Muscle of leg (tissue), 16 donors: Measurements from ENCODE around the gene TDRD6. TPM values are rescaled to one million over a fixed set of nuclear protein-coding genes. Genes with fewer than 3 reads are reported as not detected.
"Not testable (repeated sequence)": the region's sequence is repeated elsewhere in the genome, so short reads cannot be mapped to it uniquely, and the experiment has no call there.

Experiments used
- DNase-seq: peaks from one replicate; pipeline ENCODE4 v3.0.0; 2013
- H3K27ac ChIP-seq: one replicate; pipeline ENCODE4 v1.5.1; 2013; ENCODE audit warnings: mild to moderate bottlenecking, low read length, control low read depth
- H3K27me3 ChIP-seq: one replicate; pipeline ENCODE4 v1.6.1; 2013; ENCODE audit warnings: low read length; ENCODE audit not compliant: control insufficient read depth, insufficient read depth
- H3K36me3 ChIP-seq: one replicate; pipeline ENCODE4 v1.6.1; 2013; ENCODE audit warnings: low read length; ENCODE audit not compliant: control insufficient read depth, insufficient read depth
- H3K4me1 ChIP-seq: one replicate; pipeline ENCODE4 v1.6.1; 2013; ENCODE audit warnings: low read length; ENCODE audit not compliant: control insufficient read depth, insufficient read depth
- H3K4me3 ChIP-seq: one replicate; pipeline ENCODE4 v1.5.1; 2013; ENCODE audit warnings: low read length, control low read depth
- H3K9me3 ChIP-seq: replicated peaks from 2 replicates; pipeline ENCODE4 v1.6.1; 2013; ENCODE audit warnings: low read depth, low read length; ENCODE audit not compliant: control insufficient read depth
- WGBS: methylation state at CpG from one replicate; pipeline ENCODE4 v1.1.5; 2013; ENCODE audit warnings: missing lambda C conversion rate; ENCODE audit not compliant: insufficient coverage; 5-methylcytosine and 5-hydroxymethylcytosine counted together
- long read RNA-seq, 11 donors: transcript quantifications; one replicate each; lab custom pipeline, GENCODE V29; 2026
- polyA plus RNA-seq, 8 donors: library from polyadenylated mRNA; unstranded; fragments of 120-200 nt; gene quantifications; one replicate each; pipeline versions ENCODE4 v1.2.1 to v1.2.3, GENCODE V29; 2013; ENCODE audit warnings: inconsistent platforms in 1 of 8, low replicate concordance in 1 of 8; ENCODE audit not compliant: insufficient read length in 8 of 8, insufficient read depth in 1 of 8
- total RNA-seq: library from RNA; stranded (reverse); fragments of 120-200 nt; gene quantifications from one replicate; pipeline ENCODE4 v1.2.4, GENCODE V29; 2013

The TDRD6 gene
- total RNA-seq (0.22 TPM), polyA plus RNA-seq (1 to 10 TPM in 3 of 8 donors, under 1 TPM in 5; 0.21 to 1.2 (median 0.65) TPM)
- long read RNA-seq, donor 1 = 0 reads
- long read RNA-seq, donor 2 = 0 reads
- long read RNA-seq, donor 3 = 0 reads
- long read RNA-seq, donor 4 = 0 reads
- long read RNA-seq, donor 5 = 0 reads
- long read RNA-seq, donor 6 = 0 reads
- long read RNA-seq, donor 7 = 0 reads
- long read RNA-seq, donor 8 = 0 reads
- long read RNA-seq, donor 9 = 0 reads
- long read RNA-seq, donor 10 = 0 reads
- long read RNA-seq, donor 11 = 0 reads

DNA sequence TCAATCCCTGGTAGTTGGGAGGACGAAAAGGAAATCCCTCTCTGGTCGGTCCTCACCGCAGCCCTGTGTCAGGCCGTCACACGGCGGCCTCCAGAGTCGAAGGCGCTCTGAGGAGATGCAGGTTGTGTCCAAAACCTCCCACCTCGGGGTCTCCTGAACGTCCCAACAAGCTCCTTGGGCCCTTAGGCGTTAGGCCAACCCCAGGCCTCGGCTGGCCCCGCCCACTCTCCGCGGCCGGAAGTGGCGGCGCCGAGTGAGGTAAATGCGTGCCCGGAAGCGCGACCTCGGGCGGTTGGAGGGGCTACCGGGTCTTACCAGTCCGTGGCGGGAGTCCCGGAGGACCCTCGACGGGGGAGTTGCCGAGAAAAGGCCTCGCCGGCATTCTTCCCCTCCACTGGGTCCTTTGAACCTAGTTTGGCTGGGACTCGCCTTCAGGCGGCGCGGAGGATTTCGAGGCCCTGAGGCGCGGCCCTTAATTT lies at the start of gene TDRD6:
Gene TDRD6, plus strand, starts transcription at position 267 of the 479 bp plus-strand sequence. CDS start 244 bp downstream, outside the sequence.
- DNase-seq = no peak
- Histone ChIP-seq H3K36me3 (no peaks in the 10 kb centered on the region), H3K27me3 (no peaks in the 10 kb centered on the region), H3K9me3 (peaks cover 4% of the 10 kb centered on the region), H3K4me3 (no peak within 1 kb of the TSS), H3K4me1 (peaks cover 3% of the 10 kb centered on the region), H3K27ac (no peak within 1 kb of the TSS)
- 90% methylated on average over 34 of the region's 41 CpGs for WGBS

DNA sequence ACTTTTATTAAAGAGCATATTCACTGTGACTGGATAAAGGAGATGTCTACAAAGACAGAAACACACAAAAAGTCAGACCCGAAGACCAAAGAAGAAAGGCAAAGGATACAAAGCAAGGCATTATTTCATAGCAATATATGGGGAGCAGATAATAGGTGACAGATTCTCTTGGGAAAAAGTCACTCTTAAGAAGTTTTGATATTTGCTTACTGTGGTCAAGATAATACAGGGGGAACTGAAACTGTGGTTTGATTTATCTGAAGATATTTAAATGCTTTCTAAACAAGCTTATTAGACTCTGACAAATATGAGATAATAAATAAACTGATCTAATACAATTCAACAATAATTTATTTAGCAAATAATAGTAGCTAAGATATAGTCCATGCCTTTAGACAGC lies 49.8 kb upstream of the TDRD6 start:
- H3K27ac ChIP-seq = no peak overlapping the region
- no peak overlapping the region for H3K4me3 ChIP-seq
- DNase-seq = no peak
- no peaks in the 10 kb centered on the region for H3K9me3 ChIP-seq
- H3K36me3 ChIP-seq = no peaks in the 10 kb centered on the region
- H3K27me3 ChIP-seq = no peaks in the 10 kb centered on the region
- no CpG with 5 or more reads among the region's 1 CpG for WGBS
- no peaks in the 10 kb centered on the region for H3K4me1 ChIP-seq

- Histone ChIP-seq H3K4me3 (no peak overlapping the region), H3K27me3 (no peaks in the 10 kb centered on the region), H3K27ac (no peak overlapping the region), H3K4me1 (no peaks in the 10 kb centered on the region), H3K9me3 (no peaks in the 10 kb centered on the region), H3K36me3 (no peaks in the 10 kb centered on the region)
- DNase-seq = no peak
- 29% methylated on average over 1 of the region's 2 CpGs for WGBS
Measured at GRCh38 chr6:46638650-46639049, 49.0 kb upstream of the TDRD6 start.

DNA sequence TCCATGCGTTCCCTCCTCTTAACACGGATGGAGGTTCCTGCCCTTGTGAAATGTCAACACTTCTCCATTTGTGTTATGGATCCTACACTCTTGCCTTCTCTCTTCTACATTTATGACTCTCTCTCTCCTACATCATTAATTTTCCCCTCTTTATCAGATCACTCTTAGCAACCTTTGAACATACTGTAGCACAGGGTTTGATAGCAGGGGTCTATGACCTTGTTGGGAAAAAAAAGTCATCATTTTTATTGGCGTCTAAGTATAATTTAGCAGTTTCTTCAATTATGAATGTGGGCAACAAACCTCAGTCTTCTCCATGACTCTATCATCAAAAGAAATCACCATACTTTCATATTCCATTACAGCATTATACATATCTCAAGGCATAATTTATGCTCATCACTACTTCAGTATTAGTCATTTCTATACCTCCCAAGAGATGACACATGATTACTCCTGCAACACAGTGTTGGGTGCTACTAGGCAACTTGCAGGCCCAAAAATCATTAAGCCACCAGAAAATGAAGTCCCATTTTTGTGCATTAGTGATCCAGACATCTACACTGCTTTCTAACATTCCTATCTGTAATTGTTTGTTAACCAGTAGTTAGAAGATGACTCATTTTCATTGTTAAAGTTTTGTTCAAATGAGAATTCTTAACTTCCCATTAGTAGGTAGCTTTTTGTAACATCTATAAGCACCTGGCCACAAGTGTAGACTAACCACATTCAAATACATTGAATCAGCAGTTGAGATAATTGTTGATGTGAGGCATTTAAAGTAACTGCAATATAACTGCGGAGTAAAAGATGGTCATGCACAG lies 44.5 kb upstream of the TDRD6 start:
- Histone ChIP-seq H3K36me3 (no peaks in the 10 kb centered on the region), H3K4me3 (no peak overlapping the region), H3K9me3 (no peaks in the 10 kb centered on the region), H3K4me1 (no peaks in the 10 kb centered on the region), H3K27me3 (no peaks in the 10 kb centered on the region), H3K27ac (no peak overlapping the region)
- no peak for DNase-seq
- 74% methylated on average over 2 of the region's 4 CpGs for WGBS

DNA sequence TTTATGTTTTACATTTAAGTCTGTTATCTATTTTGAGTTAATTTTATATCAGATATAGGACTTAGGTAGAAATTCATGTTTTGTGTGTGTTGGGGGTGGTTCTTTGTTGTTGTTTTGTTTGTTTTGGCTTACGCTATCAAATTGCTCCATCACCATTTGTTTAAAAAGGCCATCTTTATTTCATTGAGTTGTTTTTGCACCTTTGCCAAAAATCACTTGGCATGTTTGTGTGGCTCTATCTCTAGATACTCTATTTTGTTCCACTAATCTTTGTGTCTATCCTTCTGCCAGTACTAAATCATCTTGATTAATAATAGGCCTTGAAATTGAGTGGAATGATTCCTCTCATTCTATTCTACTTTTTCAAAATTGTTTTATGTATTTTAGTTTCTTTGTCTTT lies 42.4 kb upstream of the TDRD6 start:
- whole genome bisulfite sequencing = no CpG with 5 or more reads among the region's 1 CpG
- no peak overlapping the region for H3K27ac ChIP-seq
- no peaks in the 10 kb centered on the region for H3K36me3 ChIP-seq
- no peak for DNase-seq
- H3K9me3 ChIP-seq = no peaks in the 10 kb centered on the region
- H3K4me1 ChIP-seq = no peaks in the 10 kb centered on the region
- no peaks in the 10 kb centered on the region for H3K27me3 ChIP-seq
- H3K4me3 ChIP-seq = no peak overlapping the region

GRCh38 chr6:46648108-46648507 lies 39.6 kb upstream of the TDRD6 start:
- WGBS = no CpG with 5 or more reads among the region's 4 CpGs
- H3K27me3 ChIP-seq, H3K4me1 ChIP-seq, DNase-seq, H3K4me3 ChIP-seq, H3K36me3 ChIP-seq, H3K27ac ChIP-seq, H3K9me3 ChIP-seq: not testable (repeated sequence)

- H3K27me3 ChIP-seq = peaks cover 5% of the 10 kb centered on the region
- no peak overlapping the region for H3K27ac ChIP-seq
- peaks cover 6% of the 10 kb centered on the region for H3K4me1 ChIP-seq
- no peaks in the 10 kb centered on the region for H3K36me3 ChIP-seq
- no peaks in the 10 kb centered on the region for H3K9me3 ChIP-seq
- no CpG with 5 or more reads among the region's 5 CpGs for WGBS
- H3K4me3 ChIP-seq = no peak overlapping the region
- DNase-seq = no peak
Measured at GRCh38 chr6:46648869-46649492, 38.7 kb upstream of the TDRD6 start.

DNA sequence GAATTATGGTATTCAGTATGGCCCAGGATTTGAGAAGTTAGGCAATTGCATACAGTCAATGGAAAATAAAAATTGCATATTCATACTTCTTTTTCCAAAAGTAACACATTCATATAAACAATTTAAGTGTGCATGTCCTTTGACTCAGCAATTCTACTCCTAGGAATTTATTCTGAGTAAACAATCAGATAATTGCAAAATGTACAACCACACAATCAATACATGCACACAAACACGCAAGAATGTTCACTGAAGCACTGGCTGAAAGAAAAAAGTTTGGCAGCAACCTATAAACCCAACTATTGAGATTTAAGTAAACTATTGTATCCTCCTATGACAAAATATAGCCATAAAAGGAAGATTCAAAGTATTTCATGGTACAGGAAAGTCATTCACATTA lies 36.7 kb upstream of the TDRD6 start:
- WGBS = no CpG with 5 or more reads among the region's 1 CpG
- Histone ChIP-seq H3K36me3 (no peaks in the 10 kb centered on the region), H3K4me3 (no peak overlapping the region)

GRCh38 chr6:46651816-46652215 lies 35.9 kb upstream of the TDRD6 start:
- H3K36me3 ChIP-seq = no peaks in the 10 kb centered on the region
- WGBS = 20% methylated on average over 3 of the region's 8 CpGs
- H3K4me3 ChIP-seq = peak overlapping the region; percentile 96
- DNase-seq = peak; percentile 15
- peaks cover 5% of the 10 kb centered on the region for H3K27me3 ChIP-seq
- peak overlapping the region; percentile 75 for H3K27ac ChIP-seq
- peaks cover 6% of the 10 kb centered on the region for H3K4me1 ChIP-seq
- no peaks in the 10 kb centered on the region for H3K9me3 ChIP-seq

More for the DNA sequence above, 36.7 kb upstream of the TDRD6 start:
- H3K9me3 ChIP-seq = no peaks in the 10 kb centered on the region
- H3K27me3 ChIP-seq = peaks cover 5% of the 10 kb centered on the region
- H3K27ac ChIP-seq = no peak overlapping the region
- DNase-seq = no peak
- H3K4me1 ChIP-seq = peaks cover 6% of the 10 kb centered on the region

GRCh38 chr6:46652232-46652602 lies 35.5 kb upstream of the TDRD6 start:
- Histone ChIP-seq H3K4me1 (peaks cover 6% of the 10 kb centered on the region), H3K27me3 (peaks cover 5% of the 10 kb centered on the region), H3K9me3 (no peaks in the 10 kb centered on the region), H3K36me3 (no peaks in the 10 kb centered on the region), H3K27ac (peak overlapping the region; percentile 75), H3K4me3 (peak overlapping the region; percentile 96)
- no peak for DNase-seq
- 10% methylated on average over 2 of the region's 6 CpGs for WGBS
